ENCODE measurements around the gene ANKRD44.

ANKRD44 gene

GRCh38 chr2:197266477-197266876, 44.1 kb downstream of the ANKRD44 start:
- no peak overlapping the region for H2BK120ac ChIP-seq (ENCODE audit: insufficient read depth, low read length, poor library complexity)
- no peak overlapping the region for H4K91ac ChIP-seq (ENCODE audit: low read depth, low read length)
- H2AK5ac ChIP-seq (ENCODE audit: low read length): no peak overlapping the region
- no peak overlapping the region for H3K4me2 ChIP-seq (ENCODE audit: low read length)
- H3K79me2 ChIP-seq (ENCODE audit: control insufficient read depth, insufficient read depth, low read length, poor library complexity): no peaks in the 10 kb centered on the region
- H3K4ac ChIP-seq (ENCODE audit: low read depth, low read length): no peak overlapping the region
- H3K23ac ChIP-seq (ENCODE audit: low read length): no peak overlapping the region
- H3K18ac ChIP-seq (ENCODE audit: low read length): no peak overlapping the region
- H2BK12ac ChIP-seq (ENCODE audit: low read length): no peak overlapping the region
- H4K12ac ChIP-seq (ENCODE audit: low read depth, low read length): no peak overlapping the region
- H4K8ac ChIP-seq (ENCODE audit: low read depth, low read length): no peak overlapping the region
- peaks cover 0 to 2% of the 10 kb centered on the region in 2 experiments for H3K4me1 ChIP-seq (ENCODE audit: control insufficient read depth in 1 of 2, insufficient read depth in 2 of 2, low read length in 2 of 2)
- H3K79me1 ChIP-seq (ENCODE audit: low read length): no peaks in the 10 kb centered on the region
- no peak overlapping the region for H3K14ac ChIP-seq (ENCODE audit: low read length)
- no peak overlapping the region for H2BK5ac ChIP-seq (ENCODE audit: low read depth, low read length, poor library complexity)
- H3K9me3 ChIP-seq (ENCODE audit: insufficient read depth, low read depth, low read length): no peaks in the 10 kb centered on the region
- H3K27ac ChIP-seq (ENCODE audit: low read depth, low read length): no peak overlapping the region
- DNase-seq: no peak
- no peak overlapping the region for H3K9ac ChIP-seq (ENCODE audit: low read length)
- WGBS (ENCODE audit: extremely low coverage, insufficient coverage, insufficient read length): 100% methylated on average over 1 of the region's 3 CpGs
- H3K27me3 ChIP-seq (ENCODE audit: insufficient read depth, low read length): no peaks in the 10 kb centered on the region
- H2AFZ ChIP-seq (ENCODE audit: insufficient read depth, low read length, poor library complexity): no peak overlapping the region
- no peak overlapping the region for H3K4me3 ChIP-seq (ENCODE audit: low read depth, low read length)
- H3K36me3 ChIP-seq (ENCODE audit: control insufficient read depth in 1 of 2, insufficient read depth in 2 of 2, low read length in 2 of 2): no peaks in the 10 kb centered on the region

- Histone ChIP-seq H3K27me3 (ENCODE audit: insufficient read depth, low read length) (no peaks in the 10 kb centered on the region), H2AK5ac (ENCODE audit: low read length) (no peak overlapping the region), H3K23ac (ENCODE audit: low read length) (no peak overlapping the region), H3K4me2 (ENCODE audit: low read length) (no peak overlapping the region), H3K9ac (ENCODE audit: low read length) (no peak overlapping the region), H3K79me2 (ENCODE audit: control insufficient read depth, insufficient read depth, low read length, poor library complexity) (no peaks in the 10 kb centered on the region), H3K14ac (ENCODE audit: low read length) (no peak overlapping the region), H3K36me3 (ENCODE audit: control insufficient read depth in 1 of 2, insufficient read depth in 2 of 2, low read length in 2 of 2) (no peaks in the 10 kb centered on the region), H2BK12ac (ENCODE audit: low read length) (no peak overlapping the region), H4K8ac (ENCODE audit: low read depth, low read length) (no peak overlapping the region), H3K9me3 (ENCODE audit: insufficient read depth, low read depth, low read length) (no peaks in the 10 kb centered on the region), H3K4me3 (ENCODE audit: low read depth, low read length) (no peak overlapping the region), H4K91ac (ENCODE audit: low read depth, low read length) (no peak overlapping the region), H4K12ac (ENCODE audit: low read depth, low read length) (no peak overlapping the region), H2AFZ (ENCODE audit: insufficient read depth, low read length, poor library complexity) (no peak overlapping the region), H3K27ac (ENCODE audit: low read depth, low read length) (no peak overlapping the region), H3K18ac (ENCODE audit: low read length) (no peak overlapping the region), H3K79me1 (ENCODE audit: low read length) (no peaks in the 10 kb centered on the region), H2BK120ac (ENCODE audit: insufficient read depth, low read length, poor library complexity) (no peak overlapping the region), H2BK5ac (ENCODE audit: low read depth, low read length, poor library complexity) (no peak overlapping the region), H3K4ac (ENCODE audit: low read depth, low read length) (no peak overlapping the region), H3K4me1 (ENCODE audit: control insufficient read depth in 1 of 2, insufficient read depth in 2 of 2, low read length in 2 of 2) (peaks cover 0 to 2% of the 10 kb centered on the region in 2 experiments)
- DNase-seq: no peak
- WGBS (ENCODE audit: extremely low coverage, insufficient coverage, insufficient read length): no CpG with 5 or more reads among the region's 5 CpGs
Observed at GRCh38 chr2:197265924-197266323, 44.7 kb downstream of the ANKRD44 start.

GRCh38 chr2:197265036-197265435, 45.5 kb downstream of the ANKRD44 start:
- Histone ChIP-seq H3K18ac (ENCODE audit: low read length) (no peak overlapping the region), H2BK12ac (ENCODE audit: low read length) (no peak overlapping the region), H2BK5ac (ENCODE audit: low read depth, low read length, poor library complexity) (no peak overlapping the region), H2AFZ (ENCODE audit: insufficient read depth, low read length, poor library complexity) (no peak overlapping the region), H4K91ac (ENCODE audit: low read depth, low read length) (no peak overlapping the region), H3K4ac (ENCODE audit: low read depth, low read length) (no peak overlapping the region), H3K4me1 (ENCODE audit: control insufficient read depth in 1 of 2, insufficient read depth in 2 of 2, low read length in 2 of 2) (no peaks in the 10 kb centered on the region), H4K12ac (ENCODE audit: low read depth, low read length) (no peak overlapping the region), H3K27ac (ENCODE audit: low read depth, low read length) (no peak overlapping the region), H3K9me3 (ENCODE audit: insufficient read depth, low read depth, low read length) (no peaks in the 10 kb centered on the region), H3K36me3 (ENCODE audit: control insufficient read depth in 1 of 2, insufficient read depth in 2 of 2, low read length in 2 of 2) (no peaks in the 10 kb centered on the region), H4K8ac (ENCODE audit: low read depth, low read length) (no peak overlapping the region), H3K9ac (ENCODE audit: low read length) (no peak overlapping the region), H2BK120ac (ENCODE audit: insufficient read depth, low read length, poor library complexity) (no peak overlapping the region), H3K79me1 (ENCODE audit: low read length) (no peaks in the 10 kb centered on the region), H3K23ac (ENCODE audit: low read length) (no peak overlapping the region), H3K79me2 (ENCODE audit: control insufficient read depth, insufficient read depth, low read length, poor library complexity) (no peaks in the 10 kb centered on the region), H2AK5ac (ENCODE audit: low read length) (no peak overlapping the region), H3K14ac (ENCODE audit: low read length) (no peak overlapping the region), H3K27me3 (ENCODE audit: insufficient read depth, low read length) (no peaks in the 10 kb centered on the region), H3K4me3 (ENCODE audit: low read depth, low read length) (no peak overlapping the region), H3K4me2 (ENCODE audit: low read length) (no peak overlapping the region)
- DNase-seq: no peak
- no CpG with 5 or more reads among the region's 4 CpGs for WGBS (ENCODE audit: extremely low coverage, insufficient coverage, insufficient read length)

- Histone ChIP-seq H3K23ac (ENCODE audit: low read length) (no peak overlapping the region), H3K4ac (ENCODE audit: low read depth, low read length) (no peak overlapping the region), H2BK5ac (ENCODE audit: low read depth, low read length, poor library complexity) (no peak overlapping the region), H3K27me3 (ENCODE audit: insufficient read depth, low read length) (no peaks in the 10 kb centered on the region), H3K14ac (ENCODE audit: low read length) (no peak overlapping the region), H3K4me1 (ENCODE audit: control insufficient read depth in 1 of 2, insufficient read depth in 2 of 2, low read length in 2 of 2) (no peaks in the 10 kb centered on the region), H3K79me1 (ENCODE audit: low read length) (no peaks in the 10 kb centered on the region), H3K9ac (ENCODE audit: low read length) (no peak overlapping the region), H3K18ac (ENCODE audit: low read length) (no peak overlapping the region), H2AFZ (ENCODE audit: insufficient read depth, low read length, poor library complexity) (no peak overlapping the region), H2BK120ac (ENCODE audit: insufficient read depth, low read length, poor library complexity) (no peak overlapping the region), H4K8ac (ENCODE audit: low read depth, low read length) (no peak overlapping the region), H3K79me2 (ENCODE audit: control insufficient read depth, insufficient read depth, low read length, poor library complexity) (no peaks in the 10 kb centered on the region), H3K4me2 (ENCODE audit: low read length) (no peak overlapping the region), H4K91ac (ENCODE audit: low read depth, low read length) (no peak overlapping the region), H3K36me3 (ENCODE audit: control insufficient read depth in 1 of 2, insufficient read depth in 2 of 2, low read length in 2 of 2) (no peaks in the 10 kb centered on the region), H2AK5ac (ENCODE audit: low read length) (no peak overlapping the region), H2BK12ac (ENCODE audit: low read length) (no peak overlapping the region), H4K12ac (ENCODE audit: low read depth, low read length) (no peak overlapping the region), H3K9me3 (ENCODE audit: insufficient read depth, low read depth, low read length) (no peaks in the 10 kb centered on the region), H3K4me3 (ENCODE audit: low read depth, low read length) (no peak overlapping the region), H3K27ac (ENCODE audit: low read depth, low read length) (no peak overlapping the region)
- DNase-seq: peak; percentile 9 to 80
- no CpG with 5 or more reads among the region's 5 CpGs for WGBS (ENCODE audit: extremely low coverage, insufficient coverage, insufficient read length)
Observed at GRCh38 chr2:197264332-197264731, 46.2 kb downstream of the ANKRD44 start.

Data from trophoblast cell (in vitro differentiated cells and primary cell).